NT2/D1 (cell line): ENCODE data around the gene IL17RE.

Experiments used
- SUZ12 ChIP-seq: IDR thresholded peaks from 2 replicates; pipeline ENCODE4 v1.6.1; 2011; ENCODE audit not compliant: insufficient read length, insufficient read depth; ENCODE audit errors: extremely low read depth
- YY1 ChIP-seq: IDR thresholded peaks from 2 replicates; pipeline ENCODE4 v1.6.1; 2011; ENCODE audit not compliant: insufficient read length, insufficient read depth

DNA sequence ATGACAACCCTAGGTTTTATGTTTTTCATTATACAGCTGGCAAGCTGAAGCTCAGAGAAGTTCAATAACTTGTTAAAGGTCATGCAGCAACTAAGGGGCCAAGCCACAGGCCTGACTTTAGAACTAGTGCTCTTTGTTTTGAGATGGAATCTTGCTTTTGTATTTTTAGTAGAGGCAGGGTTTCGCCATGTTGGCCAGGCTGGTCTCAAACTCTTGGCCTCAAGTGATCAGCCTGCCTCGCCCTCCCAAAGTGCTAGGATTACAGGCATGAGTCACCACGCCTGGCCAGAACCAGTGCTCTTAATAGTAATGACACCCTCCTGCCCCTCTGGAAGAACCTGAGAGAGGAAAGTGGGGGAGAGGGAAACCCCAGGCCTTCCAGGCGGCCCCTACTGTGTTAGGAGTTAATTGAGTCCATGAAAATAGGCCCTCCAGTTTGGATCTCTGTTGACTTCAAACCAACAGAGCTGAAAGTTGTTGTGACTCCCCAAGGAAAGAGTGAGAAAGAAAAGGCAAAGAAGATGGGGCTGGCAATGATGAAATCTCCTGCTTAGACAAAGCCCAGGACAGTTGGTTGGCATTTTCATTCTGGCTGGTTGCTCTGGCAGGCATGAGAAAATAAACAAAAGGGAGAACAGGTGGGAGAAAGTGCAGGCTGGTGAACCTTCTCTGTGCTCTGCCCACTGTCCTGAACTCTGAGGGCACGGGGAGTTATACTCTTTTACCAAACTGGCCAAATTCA lies 53.1 kb downstream of the IL17RE start:
- no peak for TF ChIP-seq SUZ12
- no peak for TF ChIP-seq YY1
